K562 treated with DMSO at 1 percent for 48 hours (cell line): Measurements from ENCODE around the gene SIRPG. TPM values are rescaled to one million over a fixed set of nuclear protein-coding genes. Genes with fewer than 3 reads are reported as not detected.

Experiments used
- total RNA-seq: library from RNA; unstranded; fragments of 300-600 nt; gene quantifications from 2 replicates; pipeline ENCODE4 v1.2.3, GENCODE V29; 2022; ENCODE audit warnings: low replicate concordance; ENCODE audit errors: extremely low read depth

SIRPG gene
- total RNA-seq: not detected in 2 replicates

GRCh38 chr20:1657556-1658334 lies at the start of gene SIRPG:
Gene SIRPG (minus strand): TSS chr20:1657779. CDS start chr20:1657714, 65 bp downstream.

DNA sequence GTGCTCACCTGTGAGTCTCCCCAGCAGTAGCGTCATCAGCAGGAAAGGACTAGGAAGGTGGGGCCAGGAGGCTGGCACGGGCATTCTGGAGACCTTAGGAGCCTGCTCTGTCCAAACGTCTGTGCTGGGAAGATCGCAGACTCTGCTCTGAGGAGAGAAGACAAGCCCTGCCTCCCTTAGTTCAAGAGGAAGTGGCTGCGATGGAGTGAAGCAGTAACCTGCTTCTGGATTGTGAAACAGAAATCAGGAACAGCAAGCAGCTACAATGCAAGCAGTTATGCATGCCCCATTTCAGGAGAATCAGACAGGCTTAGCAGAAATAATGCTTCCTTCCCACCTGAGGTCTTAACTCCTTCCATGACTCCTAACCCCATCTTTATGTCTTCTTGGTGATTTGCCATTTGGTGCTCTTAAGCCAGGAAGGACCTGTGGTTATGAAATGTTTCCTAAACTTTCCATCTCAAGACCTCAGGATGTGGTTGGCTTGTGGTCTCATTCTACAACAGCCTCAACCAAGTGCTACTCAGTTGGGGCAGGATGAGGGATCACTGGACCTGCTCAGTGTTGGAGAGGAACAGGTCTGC lies 37.6 kb downstream of the SIRPG start, which contains the start of gene SIRPB1:
SIRPB1 (minus strand) TSS at position 149 of the 584 bp plus-strand sequence; CDS start at position 84, 65 bp downstream.

Other genes with a start within 250 kb of the SIRPG start
- gene NSFL1C, start 190.9 kb downstream of the SIRPG start, total RNA-seq: not detected in 2 replicates
- gene SIRPB2, start 166.4 kb downstream of the SIRPG start, total RNA-seq: not detected in 2 replicates
- not detected in 2 replicates for gene SIRPD, start 100.1 kb downstream of the SIRPG start, total RNA-seq
- not detected in 2 replicates for gene SIRPB1, start 37.8 kb downstream of the SIRPG start, total RNA-seq
- not detected in 2 replicates for gene SIRPA, start 237.6 kb upstream of the SIRPG start, total RNA-seq